Peyer's patch (tissue), 4 donors: ENCODE measurements around the gene GRAPL.
"Not testable (repeated sequence)": the region's sequence is repeated elsewhere in the genome, so short reads cannot be mapped to it uniquely, and the experiment has no call there.

ENCODE experiments used
- CTCF ChIP-seq, 6 experiments: fragments of 450-650 bp in 4 of 6; fragments of 200-600 bp in 2 of 6; sonication (generic) in 1 of 6; IDR thresholded peaks; one replicate each; pipeline ENCODE4 v1.5.1; 2017 to 2019; ENCODE audit warnings: antibody characterized with exemption in 6 of 6, mild to moderate bottlenecking in 3 of 6, moderate library complexity in 1 of 6
- POLR2A ChIP-seq, 2 donors: fragments of 450-650 bp; IDR thresholded peaks; one replicate each; pipeline ENCODE4 v1.5.1; 2017; ENCODE audit warnings: antibody characterized with exemption in 2 of 2, mild to moderate bottlenecking in 2 of 2, moderate library complexity in 2 of 2

GRCh38 chr17:19196382-19197204 lies 69.2 kb downstream of the GRAPL start:
- not testable (repeated sequence) for TF ChIP-seq CTCF, POLR2A (IDR thresholded peaks at IDR 0.05)
